ENCODE results near the gene HSPB6. TPM values are rescaled to one million over a fixed set of nuclear protein-coding genes. Genes with fewer than 3 reads are reported as not detected.

HSPB6 gene
- total RNA-seq, 1 experiment from 2014 or later, result 0.37 TPM

DNA sequence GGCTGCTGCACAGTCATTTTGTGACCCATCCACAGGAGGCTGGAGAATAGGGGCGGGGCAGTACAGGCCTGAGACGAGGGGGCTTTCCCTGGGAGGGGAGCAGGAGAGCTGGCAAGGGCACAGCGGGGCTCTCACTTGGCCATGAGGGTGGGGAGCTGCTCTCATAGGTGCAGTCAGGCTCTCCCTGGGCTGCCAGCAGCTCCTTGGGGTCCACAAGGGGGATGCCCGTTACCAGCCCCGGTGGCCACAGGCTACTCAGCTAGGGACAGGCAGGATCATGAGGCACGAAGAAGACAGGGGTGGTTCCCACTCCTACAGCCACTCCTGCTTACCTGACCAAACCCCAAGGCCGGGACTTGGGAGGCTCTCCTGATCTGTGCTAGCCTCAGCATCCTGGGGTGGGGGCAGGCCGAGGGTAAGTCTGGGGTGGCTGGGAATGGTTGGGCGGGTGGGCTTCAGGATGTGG lies 35.0 kb upstream of the HSPB6 start:
- no peaks in the 10 kb centered on the region for H3K4me1 ChIP-seq (ENCODE audit: insufficient read depth, low read length)
- H3K4ac ChIP-seq (ENCODE audit: low read depth, low read length), result no peak overlapping the region
- no peaks in the 10 kb centered on the region for H3K9me3 Mint-ChIP-seq
- no peak overlapping the region for H2BK5ac ChIP-seq (ENCODE audit: insufficient read length, low read length)
- no peak for DNase-seq
- H2AFZ ChIP-seq (ENCODE audit: low read length), result no peak overlapping the region
- no peak overlapping the region for H3K9ac ChIP-seq (ENCODE audit: extremely low read depth, insufficient read length, low read length)
- H4K8ac ChIP-seq (replicated peaks; ENCODE audit: insufficient read length, low read depth, low read length), result no peak overlapping the region
- H2BK12ac ChIP-seq (ENCODE audit: insufficient read length, low read depth, low read length), result no peak overlapping the region
- H3K27ac ChIP-seq (ENCODE audit: insufficient read length, low read depth, low read length), result no peak overlapping the region
- H3K18ac ChIP-seq (ENCODE audit: insufficient read length, low read depth, low read length), result no peak overlapping the region
- H3K4me1 Mint-ChIP-seq, result peaks cover 4 to 10% of the 10 kb centered on the region in 2 experiments
- H3K23ac ChIP-seq (ENCODE audit: insufficient read length, low read depth, low read length), result no peak overlapping the region
- H3K23me2 ChIP-seq (ENCODE audit: insufficient read length, low read depth, low read length, poor library complexity, severe bottlenecking), result peaks cover under 1% of the 10 kb centered on the region
- H3K56ac ChIP-seq (ENCODE audit: insufficient read length, low read depth, low read length), result no peak overlapping the region
- H3K9me3 ChIP-seq (ENCODE audit: control insufficient read depth, low read depth, low read length), result no peaks in the 10 kb centered on the region
- peaks cover 3% of the 10 kb centered on the region; the same call in 1 of the 2 replicates for H3K27me3 ChIP-seq (ENCODE audit: insufficient read depth, low read length)
- H3T11ph ChIP-seq (ENCODE audit: low read length), result no peak overlapping the region
- peaks cover 3% of the 10 kb centered on the region for H4K20me1 ChIP-seq (ENCODE audit: control insufficient read depth, insufficient read depth, insufficient read length)
- no peak overlapping the region for H2AK5ac ChIP-seq (ENCODE audit: insufficient read length, low read length)
- H3K27ac Mint-ChIP-seq, result peak overlapping the region in 1 of 3 experiments; percentile 52; a peak in 1 of 7 replicates
- TF ChIP-seq, protein P1, sequence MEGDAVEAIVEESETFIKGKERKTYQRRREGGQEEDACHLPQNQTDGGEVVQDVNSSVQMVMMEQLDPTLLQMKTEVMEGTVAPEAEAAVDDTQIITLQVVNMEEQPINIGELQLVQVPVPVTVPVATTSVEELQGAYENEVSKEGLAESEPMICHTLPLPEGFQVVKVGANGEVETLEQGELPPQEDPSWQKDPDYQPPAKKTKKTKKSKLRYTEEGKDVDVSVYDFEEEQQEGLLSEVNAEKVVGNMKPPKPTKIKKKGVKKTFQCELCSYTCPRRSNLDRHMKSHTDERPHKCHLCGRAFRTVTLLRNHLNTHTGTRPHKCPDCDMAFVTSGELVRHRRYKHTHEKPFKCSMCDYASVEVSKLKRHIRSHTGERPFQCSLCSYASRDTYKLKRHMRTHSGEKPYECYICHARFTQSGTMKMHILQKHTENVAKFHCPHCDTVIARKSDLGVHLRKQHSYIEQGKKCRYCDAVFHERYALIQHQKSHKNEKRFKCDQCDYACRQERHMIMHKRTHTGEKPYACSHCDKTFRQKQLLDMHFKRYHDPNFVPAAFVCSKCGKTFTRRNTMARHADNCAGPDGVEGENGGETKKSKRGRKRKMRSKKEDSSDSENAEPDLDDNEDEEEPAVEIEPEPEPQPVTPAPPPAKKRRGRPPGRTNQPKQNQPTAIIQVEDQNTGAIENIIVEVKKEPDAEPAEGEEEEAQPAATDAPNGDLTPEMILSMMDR (conservative IDR thresholded peaks at IDR 0.05), result no peak
- H2BK120ac ChIP-seq (ENCODE audit: low read depth, low read length, poor library complexity, severe bottlenecking), result no peak overlapping the region
- H4K91ac ChIP-seq (ENCODE audit: insufficient read length, low read depth, low read length), result no peak overlapping the region
- H3K79me1 ChIP-seq (ENCODE audit: insufficient read depth, low read depth, low read length, poor library complexity, severe bottlenecking), result no peaks in the 10 kb centered on the region
- H3K27me3 Mint-ChIP-seq (ENCODE audit: low read depth), result peaks cover 22% of the 10 kb centered on the region
- no peak overlapping the region for H3K14ac ChIP-seq (ENCODE audit: insufficient read depth, low read length)
- H2BK20ac ChIP-seq (ENCODE audit: low read depth, low read length, poor library complexity, severe bottlenecking), result no peak overlapping the region
- H3K4me3 Mint-ChIP-seq, result no peak overlapping the region
- no peak overlapping the region for H4K5ac ChIP-seq (ENCODE audit: insufficient read length, low read depth, low read length)
- no CpG with 5 or more reads among the region's 9 CpGs for WGBS (ENCODE audit: extremely low coverage, insufficient read length, low lambda C conversion rate)
- H3K36me3 Mint-ChIP-seq (ENCODE audit: insufficient read depth in 1 of 3, low read depth in 3 of 3), result no peaks in the 10 kb centered on the region; a peak in 1 of 7 replicates
- H3K4me2 ChIP-seq (ENCODE audit: insufficient read depth, insufficient read length, low read length), result no peak overlapping the region
- H2BK15ac ChIP-seq (ENCODE audit: low read depth, low read length), result no peak overlapping the region
- no peaks in the 10 kb centered on the region for H3K79me2 ChIP-seq (ENCODE audit: insufficient read depth, low read length)

Data from H9 (cell line).